Tibial nerve (tissue), 4 donors: ENCODE data around the gene ROBO2.

ENCODE experiments used
- CTCF ChIP-seq, 5 experiments: fragments of 200-600 bp in 3 of 5; fragments of 450-650 bp in 2 of 5; sonication (generic) in 3 of 5; IDR thresholded peaks; one replicate each; pipeline ENCODE4 v1.5.1; 2016 to 2019; ENCODE audit warnings: antibody characterized with exemption in 5 of 5, mild to moderate bottlenecking in 3 of 5, moderate library complexity in 2 of 5
- EP300 ChIP-seq, 2 donors: sonication (generic); formaldehyde crosslinking; IDR thresholded peaks; one replicate each; pipeline ENCODE4 v1.6.1; 2017; ENCODE audit warnings: antibody characterized with exemption in 2 of 2, mild to moderate bottlenecking in 1 of 2
- POLR2A ChIP-seq, 2 donors: fragments of 450-650 bp; IDR thresholded peaks; one replicate each; pipeline ENCODE4 v1.6.1; 2017; ENCODE audit warnings: antibody characterized with exemption in 2 of 2, mild to moderate bottlenecking in 2 of 2, moderate library complexity in 2 of 2

GRCh38 chr3:77373619-77374018, 333.7 kb downstream of the ROBO2 start:
- TF ChIP-seq POLR2A (IDR thresholded peaks at IDR 0.05) (no peak), CTCF (IDR thresholded peaks at IDR 0.05) (no peak), EP300 (IDR thresholded peaks at IDR 0.05) (no peak)
